ENCODE results near the gene MFN2.

MFN2 gene

DNA sequence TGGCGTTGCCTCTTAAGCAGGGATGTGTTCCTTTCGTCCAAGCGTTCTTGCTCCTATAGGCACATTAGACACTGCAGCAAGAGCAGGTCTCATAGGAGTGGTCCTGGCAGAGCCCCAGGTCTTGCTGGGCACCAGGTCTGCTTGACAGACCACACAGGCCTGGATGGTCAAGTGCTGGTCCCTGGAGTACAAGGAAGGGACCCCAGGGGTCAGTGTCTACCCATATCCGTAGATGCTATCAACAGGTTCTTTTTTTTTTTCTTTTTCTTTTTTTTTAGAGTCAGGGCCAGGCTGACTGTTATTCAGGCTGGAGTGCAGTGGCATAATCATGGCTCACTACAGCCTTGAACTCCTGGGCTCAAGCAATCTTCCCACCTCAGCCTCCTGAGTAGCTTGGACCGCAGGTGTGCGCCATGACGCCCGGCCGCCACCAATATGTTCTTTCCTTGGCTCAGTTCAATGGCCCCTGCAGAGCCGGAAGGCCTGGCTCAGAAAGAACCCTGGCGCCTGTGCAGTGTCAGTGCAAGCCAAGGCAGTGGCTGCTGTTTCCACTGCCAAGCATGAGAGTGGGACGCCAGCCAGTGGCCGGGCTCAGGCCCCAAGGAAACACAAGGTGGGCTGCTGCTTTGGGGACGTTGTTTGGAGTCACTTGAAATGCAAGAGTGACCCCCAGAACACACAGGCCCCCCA, 72.9 kb downstream of the MFN2 start:
- DNase-seq = no peak

DNA sequence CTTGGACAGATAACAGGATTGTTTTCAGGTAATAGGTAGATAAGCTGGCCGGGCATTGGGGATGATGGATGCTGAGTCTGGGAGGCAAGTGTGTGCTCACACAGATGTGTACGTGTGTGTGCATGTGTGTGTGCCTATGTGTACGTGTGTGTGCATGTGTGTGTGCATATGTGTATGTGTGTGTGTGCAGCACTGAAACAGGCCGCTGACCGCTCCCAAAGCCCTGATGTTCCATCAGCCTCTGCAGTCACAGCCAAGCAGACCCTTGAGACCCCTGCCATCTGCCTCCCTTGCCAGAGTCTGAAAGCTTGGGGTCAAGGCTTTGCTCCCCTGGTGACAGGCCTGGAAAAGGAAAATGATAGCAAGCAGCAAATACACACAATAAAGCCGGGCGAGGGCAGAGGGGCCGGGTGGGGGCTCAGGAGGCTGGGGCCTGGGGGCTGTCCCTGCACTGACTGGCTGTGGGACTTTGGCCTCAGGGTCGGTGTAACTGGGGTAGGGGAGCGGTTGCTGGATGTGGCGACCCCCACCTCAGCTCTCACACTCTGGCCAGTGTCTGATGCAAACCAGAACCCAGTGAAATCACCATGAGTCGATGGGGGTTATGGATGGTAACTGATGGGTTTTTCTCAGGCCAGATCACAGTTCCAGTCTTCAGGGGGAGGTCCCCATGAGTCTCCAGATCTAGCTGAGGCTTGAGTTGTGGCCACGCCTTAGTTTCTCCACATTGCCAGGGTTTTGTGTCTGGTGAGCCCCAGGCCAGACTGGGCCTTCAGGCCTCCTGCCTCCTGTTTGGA, 73.7 kb downstream of the MFN2 start:
- no peak for DNase-seq

DNA sequence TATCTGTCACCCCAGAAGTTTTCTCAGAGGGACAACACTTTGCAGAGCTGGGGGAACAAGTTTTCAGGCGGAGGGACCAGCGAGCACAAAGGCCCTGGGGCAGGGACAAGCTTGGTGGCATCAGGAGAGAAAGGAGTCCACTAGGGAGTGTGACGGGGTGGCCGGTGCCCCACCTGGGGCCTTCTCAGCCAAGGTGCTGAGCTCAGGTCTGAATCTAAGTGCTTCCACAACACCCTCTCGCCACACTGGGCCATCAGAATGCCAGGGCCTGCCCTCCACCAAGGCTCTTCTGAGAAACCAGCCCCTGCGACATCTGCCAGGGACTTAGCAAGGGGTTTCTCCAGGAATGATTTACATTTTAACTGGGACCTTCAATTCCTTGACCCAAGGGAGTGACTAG, 75.0 kb downstream of the MFN2 start:
- no peak for DNase-seq

DNA sequence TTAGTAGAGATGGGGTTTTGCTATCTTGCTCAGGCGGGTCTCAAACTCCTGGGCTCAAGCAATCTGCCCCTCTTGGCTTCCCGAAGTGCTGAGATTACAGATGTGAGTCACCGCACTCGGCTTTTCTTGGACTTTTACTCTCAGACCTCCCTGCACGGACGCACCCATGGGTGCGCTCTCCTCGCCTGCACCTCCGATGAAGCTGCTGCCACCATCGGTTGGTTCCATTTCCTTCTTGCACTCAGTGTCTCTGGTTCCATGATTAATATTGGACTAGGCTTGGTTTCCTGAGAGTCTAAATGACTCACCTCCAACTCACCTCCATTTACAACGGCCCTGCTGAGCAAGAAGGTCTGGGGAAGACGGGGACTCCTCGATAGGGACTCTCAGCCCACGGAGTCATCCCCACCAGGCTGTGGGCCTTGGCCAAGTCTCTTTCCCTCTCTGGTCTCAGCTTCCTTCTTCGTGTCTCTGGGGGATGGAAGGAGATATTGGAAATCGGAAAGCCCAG, 76.1 kb downstream of the MFN2 start:
- no peak for DNase-seq

DNA sequence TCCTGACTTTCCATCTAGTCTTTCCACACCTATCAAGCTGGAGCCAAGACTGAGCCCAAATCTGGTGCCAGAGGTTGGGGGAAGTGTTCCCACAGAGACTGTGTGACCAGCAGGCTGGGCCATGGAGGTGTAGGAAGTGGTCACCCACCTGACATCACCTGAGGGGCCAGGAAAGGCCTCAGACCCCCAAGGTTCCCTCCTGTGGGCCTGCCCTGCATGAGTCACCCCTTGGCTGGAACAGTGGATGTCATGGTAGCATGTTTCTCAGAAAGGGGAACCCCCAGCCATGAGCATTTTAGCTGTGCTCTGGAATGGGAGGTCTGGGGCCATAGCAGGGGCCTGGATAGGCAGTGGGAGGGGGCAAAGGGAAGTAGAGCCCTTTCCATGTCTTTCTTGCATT, 77.1 kb downstream of the MFN2 start:
- DNase-seq = no peak

DNA sequence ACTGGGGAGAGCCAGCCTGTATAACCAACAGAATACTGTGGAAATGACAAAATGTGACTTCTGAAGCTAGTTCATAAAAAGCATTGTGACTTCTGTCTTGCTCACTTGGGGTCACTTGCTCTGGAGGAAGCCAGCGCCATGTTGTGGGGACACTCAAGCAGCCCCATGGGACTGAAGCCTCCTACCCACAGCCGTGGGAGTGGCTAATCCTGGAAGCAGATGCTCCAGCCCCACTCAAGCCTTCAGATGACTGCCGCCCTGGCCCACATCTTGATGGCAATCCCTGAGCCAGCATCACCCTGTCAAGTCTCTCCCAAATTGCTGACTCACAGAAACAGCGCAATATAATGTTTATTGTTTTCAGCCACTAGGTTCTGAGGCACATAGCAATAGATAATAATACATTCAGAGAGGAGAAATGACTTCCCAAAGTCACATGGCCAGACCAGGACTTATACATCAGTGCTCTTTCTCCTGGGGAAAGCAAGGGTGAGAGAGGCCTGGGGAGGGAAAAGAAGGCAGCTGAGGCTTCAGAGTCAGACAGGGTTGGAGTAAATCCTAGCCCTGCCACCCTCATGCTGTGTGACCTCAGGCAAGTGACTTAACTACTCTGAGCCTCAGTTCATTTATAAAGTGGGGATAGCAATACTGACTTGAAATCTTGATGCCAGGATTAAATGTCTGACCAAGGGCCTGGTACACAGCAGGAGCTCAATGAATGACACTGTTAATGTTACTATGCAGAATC, 77.9 kb downstream of the MFN2 start:
- no peak for DNase-seq

DNA sequence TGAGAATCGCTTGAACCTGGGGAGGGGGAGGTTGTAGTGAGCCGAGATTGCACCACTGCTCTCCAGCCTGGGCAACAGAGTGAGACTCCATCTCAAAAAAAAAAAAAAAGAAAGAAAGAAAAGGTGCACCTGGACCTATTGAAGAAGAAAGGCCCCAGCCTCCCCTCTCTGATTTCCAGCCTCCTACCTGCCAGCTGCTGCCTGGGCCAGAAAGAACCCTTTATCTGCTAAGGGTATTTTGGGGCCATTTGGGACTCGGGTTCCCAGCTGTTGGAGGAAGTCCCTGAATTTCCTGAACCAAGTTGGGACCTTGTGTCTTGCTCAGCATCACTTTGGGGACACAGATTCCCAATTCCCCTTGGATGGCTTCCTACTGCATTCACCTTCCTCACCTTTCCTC, 79.0 kb downstream of the MFN2 start:
- no peak for DNase-seq

DNA sequence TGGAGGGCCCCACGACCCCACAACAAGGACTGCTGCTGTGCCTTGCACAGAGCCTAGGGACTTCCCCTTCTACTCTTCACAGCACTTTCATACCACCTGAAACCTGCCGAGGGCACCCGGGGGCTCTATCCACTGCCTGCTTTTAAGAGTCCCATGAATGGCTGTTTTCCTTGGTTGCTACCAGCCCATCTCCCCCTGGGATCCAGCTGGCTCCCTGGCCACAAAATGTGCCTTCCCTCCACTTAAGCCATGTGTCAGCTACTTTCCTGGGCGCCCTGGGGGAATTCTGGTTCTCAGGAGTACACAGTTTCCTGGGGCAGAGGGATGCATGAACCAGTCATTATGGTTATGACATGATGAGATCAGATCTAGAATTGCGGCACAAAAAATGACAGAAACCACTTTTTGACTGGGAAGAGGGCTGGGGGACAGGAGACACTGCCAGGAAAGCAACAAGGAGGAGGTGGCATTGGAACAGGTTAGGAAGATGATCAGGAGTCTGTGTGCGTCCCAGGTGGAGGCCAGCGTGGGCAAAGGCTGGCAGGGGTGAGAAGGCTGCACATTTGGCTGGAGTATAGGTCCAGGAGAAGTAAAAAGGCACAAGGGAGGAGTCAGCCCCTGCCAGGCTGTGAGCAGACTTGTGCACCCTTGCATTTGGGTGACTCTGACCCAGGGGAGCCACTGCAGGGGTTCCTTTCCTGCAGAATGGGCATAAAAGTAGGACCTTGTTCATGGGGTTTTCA, 79.6 kb downstream of the MFN2 start:
- no peak for DNase-seq

DNA sequence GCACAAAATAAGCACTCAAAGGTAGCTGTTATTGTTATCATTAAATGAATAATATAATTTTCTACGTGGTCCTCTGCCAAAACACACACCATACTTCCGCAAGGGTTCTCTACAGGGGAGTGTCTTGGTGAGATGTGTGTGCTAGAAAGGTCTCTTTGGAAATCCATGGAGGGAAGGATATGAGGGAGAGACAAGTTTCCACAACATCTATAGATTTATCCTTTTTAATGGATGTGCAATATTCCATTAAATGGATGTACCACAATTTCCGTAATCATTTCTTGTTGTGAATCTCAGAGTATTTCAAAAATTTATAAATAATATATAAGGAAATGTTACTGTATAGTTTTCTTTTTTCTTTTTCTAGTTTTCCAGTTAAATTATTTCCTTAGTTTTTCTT, 80.3 kb downstream of the MFN2 start:
- DNase-seq = no peak

Measured in fibroblast of skin of abdomen (primary cell).